GM12891 (cell line): ENCODE results near the gene PPIL4.
"Not testable (repeated sequence)": the region's sequence is repeated elsewhere in the genome, so short reads cannot be mapped to it uniquely, and the experiment has no call there.

Experiments used
- DNase-seq: peaks from one replicate; pipeline ENCODE4 v3.0.0; 2011; ENCODE audit warnings: low spot score; ENCODE audit not compliant: insufficient read length
- FAIRE-seq: peaks from 2 replicates; lab custom pipeline; 2011; peaks lifted over from hg19 to GRCh38; lab: Jason Lieb, UNC
- PAX5 ChIP-seq: IDR thresholded peaks from 2 replicates; pipeline ENCODE4 v1.6.1; 2011; ENCODE audit warnings: low read length, moderate library complexity, mild to moderate bottlenecking; ENCODE audit not compliant: insufficient read depth, severe bottlenecking
- POLR2A ChIP-seq: IDR thresholded peaks from 2 replicates; pipeline ENCODE4 v1.6.1; 2011; ENCODE audit warnings: low read depth, low read length, control low read depth
- POLR2AphosphoS5 ChIP-seq: IDR thresholded peaks from 2 replicates; pipeline ENCODE4 v1.6.1; 2011; ENCODE audit warnings: low read depth, low read length, control low read depth
- POU2F2 ChIP-seq: IDR thresholded peaks from 2 replicates; pipeline ENCODE4 v1.6.1; 2011; ENCODE audit warnings: low read depth, mild to moderate bottlenecking, control low read depth, low read length, moderate library complexity
- SPI1 ChIP-seq: IDR thresholded peaks from 2 replicates; pipeline ENCODE4 v1.6.1; 2011; ENCODE audit warnings: low read depth, low read length, control low read depth
- TAF1 ChIP-seq: IDR thresholded peaks from 2 replicates; pipeline ENCODE4 v1.6.1; 2011; ENCODE audit warnings: low read depth, low read length, control low read depth

PPIL4 gene

DNA sequence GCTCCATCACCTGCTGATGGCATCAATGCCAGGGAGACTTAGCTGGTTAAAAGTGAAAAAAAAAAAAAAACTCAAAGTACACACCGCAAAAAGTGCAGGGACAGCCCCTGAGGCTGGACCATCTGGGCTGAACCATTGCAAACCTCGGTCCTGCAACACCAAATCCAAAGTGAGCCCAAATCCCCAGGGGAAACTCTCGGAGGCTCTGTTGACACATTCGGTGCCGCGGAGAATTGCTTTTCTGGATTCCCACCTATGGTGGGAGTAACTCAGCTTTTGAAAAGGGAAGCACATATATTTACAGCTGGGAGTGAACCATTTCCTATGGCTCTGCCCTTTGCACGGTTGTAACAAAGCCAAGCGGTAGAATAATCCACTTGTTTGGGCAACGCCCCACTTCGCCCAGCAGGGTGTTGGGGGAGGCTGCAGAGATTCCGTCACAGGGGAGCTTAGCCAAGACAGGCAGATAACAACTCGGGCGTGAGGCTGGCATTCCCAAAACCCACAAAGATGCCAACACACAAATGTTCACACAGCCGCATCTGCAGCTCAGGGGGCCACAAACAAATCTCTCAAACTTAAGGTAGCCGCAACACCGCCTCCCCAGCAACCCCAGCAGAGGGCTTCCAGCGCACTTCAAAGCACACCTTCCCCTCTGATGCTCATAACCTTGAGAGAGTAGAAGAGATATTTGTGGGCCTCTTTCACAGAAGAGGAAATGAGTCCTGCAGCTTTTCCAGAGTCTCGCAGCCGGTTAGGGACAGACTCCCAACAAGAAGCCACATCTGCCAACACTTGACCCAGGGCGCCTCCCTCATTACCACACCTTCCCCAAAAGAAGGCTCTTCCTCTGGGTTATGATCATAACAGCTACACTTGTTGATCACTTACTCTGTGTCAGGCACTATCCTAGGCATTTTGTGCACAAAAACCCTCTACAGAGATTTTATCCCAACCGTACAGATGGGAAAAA lies 72.5 kb downstream of the PPIL4 start:
- FAIRE-seq (peak; percentile 40), DNase-seq (no peak)
- TF ChIP-seq TAF1 (no peak), SPI1 (peak; percentile 21; the same call in 1 of the 2 replicates), POU2F2 (no peak), POLR2A (no peak), POLR2AphosphoS5 (no peak), PAX5 (no peak)

DNA sequence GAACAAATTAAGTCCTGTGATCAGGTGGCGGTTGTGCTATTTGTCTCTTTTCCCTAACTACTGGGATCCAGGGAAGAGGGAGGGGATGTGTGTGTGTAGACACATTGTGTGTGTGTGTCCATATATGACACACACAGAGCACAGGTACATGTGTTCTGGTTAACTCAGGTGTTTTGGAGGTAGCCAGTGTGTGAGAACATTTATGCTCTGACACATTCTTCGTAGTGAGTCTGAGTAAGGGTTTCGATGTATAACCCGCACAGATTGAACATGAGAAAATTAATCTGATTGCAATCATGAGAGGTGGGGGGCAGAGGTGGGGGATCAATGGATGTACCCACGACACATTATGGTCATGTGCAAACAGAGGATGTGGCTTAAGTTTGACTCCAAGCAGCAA lies 73.6 kb downstream of the PPIL4 start:
- no peak for DNase-seq
- peak; percentile 61 for FAIRE-seq
- TF ChIP-seq POLR2AphosphoS5 (no peak), POU2F2 (no peak), POLR2A (no peak), SPI1 (no peak), PAX5 (no peak), TAF1 (no peak)

DNA sequence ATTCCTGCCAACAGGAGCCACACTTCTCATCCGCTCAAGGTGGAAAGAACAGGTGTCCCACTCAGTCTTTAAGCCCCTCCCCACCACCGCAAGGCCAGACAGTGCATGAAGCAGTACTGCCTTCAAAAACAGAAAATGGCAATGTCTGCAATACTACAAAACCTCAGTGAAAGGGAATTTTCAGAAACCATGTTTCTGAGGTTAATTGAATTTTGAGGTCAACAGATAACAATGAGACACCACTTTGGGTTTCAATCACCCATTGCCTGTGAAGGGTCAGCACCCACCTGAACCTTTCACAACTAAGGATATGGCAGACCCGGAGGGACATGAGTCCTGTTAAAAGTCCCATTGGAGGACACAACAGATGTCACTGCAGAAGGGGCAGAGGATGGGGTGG lies 74.0 kb downstream of the PPIL4 start:
- FAIRE-seq (peak; percentile 60), DNase-seq (no peak)
- TF ChIP-seq POLR2A, result no peak
- no peak for TF ChIP-seq POLR2AphosphoS5
- TF ChIP-seq POU2F2, result no peak
- TF ChIP-seq TAF1, result no peak
- TF ChIP-seq SPI1, result no peak
- no peak for TF ChIP-seq PAX5

DNA sequence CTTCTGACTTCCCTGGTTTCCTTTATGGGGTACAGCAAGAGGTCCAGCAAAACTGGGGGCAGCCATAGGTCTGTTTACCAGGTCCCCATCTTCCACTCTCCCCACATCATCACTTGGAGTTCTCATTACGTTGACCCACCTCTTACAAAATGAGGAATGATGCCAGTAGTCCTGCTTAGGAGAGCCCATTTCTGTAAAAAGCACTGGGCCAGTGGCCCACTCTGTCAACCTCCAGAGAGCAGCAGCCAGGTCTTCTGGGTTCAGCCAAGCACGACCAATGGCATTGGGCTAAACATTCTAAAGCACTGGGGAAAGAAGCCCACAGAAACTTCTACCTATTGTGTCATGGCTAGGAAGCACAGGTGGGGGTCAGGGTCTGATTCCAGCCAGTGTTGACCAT lies 74.9 kb downstream of the PPIL4 start:
- DNase-seq (no peak), FAIRE-seq (no peak)
- TF ChIP-seq PAX5, result peak; percentile 87
- TF ChIP-seq SPI1, result no peak

DNA sequence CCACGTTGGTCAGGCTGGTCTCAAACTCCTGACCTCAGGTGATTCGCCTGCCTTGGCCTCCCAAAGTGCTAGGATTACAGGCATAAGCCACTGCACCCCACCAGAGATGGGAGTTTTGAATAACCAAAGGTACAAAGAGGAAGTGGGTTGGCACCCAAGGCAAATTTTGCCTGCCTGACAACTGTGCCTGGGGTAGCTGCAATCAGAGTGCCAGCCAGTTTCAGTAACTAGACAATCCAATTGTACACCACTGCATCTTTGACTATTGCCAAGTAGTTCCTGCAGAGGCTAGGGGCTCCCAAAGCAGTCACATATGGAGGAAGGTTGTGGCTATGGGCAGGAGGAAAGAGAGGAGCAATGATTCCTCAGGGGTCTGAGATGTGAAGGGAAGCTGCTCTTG lies 77.7 kb downstream of the PPIL4 start:
- DNase-seq (no peak), FAIRE-seq (peak; percentile 54)
- TF ChIP-seq TAF1 (no peak), SPI1 (peak; percentile 82)

DNA sequence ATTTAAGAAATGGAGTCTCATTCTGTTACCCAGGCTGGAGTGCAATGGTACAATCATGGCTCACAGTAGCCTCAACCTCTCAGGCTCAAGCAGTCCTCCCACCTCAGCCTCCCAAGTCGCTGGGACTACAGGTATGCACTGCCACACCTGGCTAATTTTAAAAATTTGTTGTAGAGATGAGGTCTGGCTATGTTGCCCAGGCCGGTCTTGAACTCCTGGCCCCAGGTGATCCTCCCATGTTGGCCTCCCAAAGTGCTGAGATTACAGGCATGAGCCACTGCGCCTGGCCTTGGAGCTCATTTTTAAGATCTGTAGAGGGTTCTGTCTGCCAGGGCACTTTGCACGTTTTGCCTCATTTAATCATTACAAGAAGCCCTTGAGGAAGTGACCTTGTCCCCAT lies 78.6 kb downstream of the PPIL4 start:
- FAIRE-seq, result no peak
- TF ChIP-seq PAX5 (no peak), SPI1 (peak; percentile 35), TAF1 (no peak), POLR2A (no peak), POLR2AphosphoS5 (no peak)
- DNase-seq, result no peak

DNA sequence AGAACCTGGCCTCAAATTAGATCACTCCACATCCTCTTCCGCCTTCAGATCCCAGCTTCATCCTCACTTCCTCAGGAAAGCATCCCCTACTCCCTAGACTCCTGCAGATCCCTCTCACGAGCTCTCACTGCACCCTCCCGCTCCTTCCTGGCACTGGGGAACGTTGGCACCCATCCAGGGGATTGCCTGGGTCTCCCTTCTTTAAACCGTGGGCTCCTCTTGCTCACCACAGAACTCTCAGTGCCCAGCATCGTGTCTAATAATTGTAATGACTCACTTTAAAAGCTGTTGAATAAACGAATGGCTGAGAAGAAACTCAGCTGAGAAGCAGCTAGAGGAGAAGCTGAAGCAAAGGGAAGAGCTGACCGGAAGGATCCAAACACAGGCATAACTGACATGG lies 81.4 kb downstream of the PPIL4 start:
- TF ChIP-seq PAX5, result no peak
- TF ChIP-seq POU2F2, result no peak
- no peak for TF ChIP-seq SPI1
- TF ChIP-seq POLR2AphosphoS5, result no peak
- TF ChIP-seq TAF1, result no peak
- TF ChIP-seq POLR2A, result no peak
- no peak for DNase-seq
- no peak for FAIRE-seq

DNA sequence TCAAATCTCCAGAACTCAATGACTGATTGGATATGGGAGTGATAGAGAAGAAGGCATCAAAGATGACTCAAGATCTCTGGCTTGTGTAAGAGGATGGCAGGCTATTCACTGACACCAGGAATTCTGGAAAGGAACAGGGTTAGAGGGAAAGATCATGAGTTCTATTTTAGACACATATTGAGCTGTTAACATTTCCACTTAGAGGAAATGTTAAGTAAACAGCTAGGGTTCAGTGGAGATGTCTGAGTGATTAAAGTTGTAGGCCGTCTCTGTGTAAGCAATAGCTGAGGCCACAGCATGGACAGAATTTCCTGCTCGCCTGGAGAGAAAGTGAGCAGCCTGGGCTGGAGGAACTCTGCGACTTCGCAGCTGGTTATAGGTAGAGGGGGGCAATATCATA lies 82.1 kb downstream of the PPIL4 start:
- no peak for DNase-seq
- no peak for TF ChIP-seq PAX5
- FAIRE-seq, result no peak

DNA sequence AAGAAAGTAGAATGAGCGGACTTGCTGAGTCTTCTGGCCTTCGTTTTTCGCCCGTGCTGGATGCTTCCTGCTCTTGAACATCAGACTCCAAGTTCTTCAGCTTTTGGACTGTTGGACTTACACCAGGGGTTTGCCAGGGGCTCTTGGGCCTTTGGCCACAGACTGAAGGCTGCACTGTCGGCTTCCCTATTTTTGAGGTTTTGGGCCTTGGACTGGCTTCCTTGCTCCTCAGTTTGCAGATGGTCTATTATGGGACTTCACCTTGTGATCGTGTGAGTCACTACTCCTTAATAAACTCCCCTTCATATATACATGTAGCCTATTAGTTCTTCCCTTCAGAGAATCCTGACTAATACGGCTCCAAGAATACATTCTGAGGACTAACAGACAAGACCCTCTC lies 83.1 kb downstream of the PPIL4 start:
- DNase-seq, FAIRE-seq: not testable (repeated sequence)

DNA sequence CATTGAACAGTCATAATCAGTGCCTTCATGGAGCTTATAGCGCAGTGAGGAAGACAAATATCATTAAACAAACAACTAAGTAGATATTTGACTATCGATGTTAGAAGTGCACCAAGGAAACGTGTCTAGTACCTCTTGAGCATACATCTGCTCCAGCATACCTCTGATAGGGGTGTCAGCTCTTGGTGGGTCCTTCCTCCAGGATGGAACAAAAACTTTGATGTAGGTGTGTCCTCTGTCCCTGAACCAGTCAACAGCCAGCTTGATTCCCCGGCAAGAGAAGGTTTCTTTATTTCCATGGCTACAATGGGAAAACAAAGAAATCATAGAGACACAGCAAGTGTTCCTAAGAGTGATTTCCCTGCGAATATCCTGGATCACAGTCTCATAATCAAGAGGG lies 84.2 kb downstream of the PPIL4 start:
- TF ChIP-seq POU2F2 (no peak), SPI1 (no peak), POLR2A (no peak), POLR2AphosphoS5 (no peak), TAF1 (no peak), PAX5 (no peak)
- FAIRE-seq (no peak), DNase-seq (no peak)

DNA sequence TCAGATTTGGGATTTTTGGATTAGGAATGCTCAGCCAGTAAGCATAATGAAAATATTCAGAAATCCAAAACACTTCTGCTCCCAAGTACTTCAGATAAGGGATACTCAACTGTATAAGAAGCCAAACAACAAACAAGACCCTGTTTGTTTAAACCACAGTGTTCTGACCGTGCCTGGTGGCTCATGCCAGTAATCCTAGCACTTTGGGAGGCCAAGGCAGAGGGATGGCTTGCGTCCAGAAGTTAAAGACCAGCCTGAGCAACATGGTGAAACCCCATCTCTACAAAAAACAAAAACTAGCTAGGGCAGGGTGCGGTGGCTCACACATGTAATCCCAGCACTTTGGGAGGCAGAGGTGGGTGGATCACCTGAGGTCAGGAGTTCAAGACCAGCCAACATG lies 85.6 kb downstream of the PPIL4 start:
- not testable (repeated sequence) for FAIRE-seq, DNase-seq
